Progenitor cell of endocrine pancreas (in vitro differentiated cells): ENCODE data around the gene NECTIN3. TPM values are rescaled to one million over a fixed set of nuclear protein-coding genes. Genes with fewer than 3 reads are reported as not detected.

Experiments used
- DNase-seq: peaks from one replicate; pipeline ENCODE4 v3.0.0; 2021; ENCODE audit warnings: low spot score; ENCODE audit not compliant: unreplicated experiment
- H3K27ac Mint-ChIP-seq: 2 replicates; pipeline ENCODE4 v1.8.0; 2021; ENCODE audit warnings: mild to moderate bottlenecking, moderate library complexity, mixed read lengths
- H3K27me3 Mint-ChIP-seq: 2 replicates; pipeline ENCODE4 v1.8.0; 2021; ENCODE audit warnings: mixed read lengths
- H3K36me3 Mint-ChIP-seq: 2 replicates; pipeline ENCODE4 v1.8.0; 2022; ENCODE audit warnings: mixed read lengths; ENCODE audit not compliant: insufficient read depth
- H3K4me1 Mint-ChIP-seq: 2 replicates; pipeline ENCODE4 v1.8.0; 2021; ENCODE audit warnings: low read depth, mixed read lengths
- H3K4me3 Mint-ChIP-seq: 2 replicates; pipeline ENCODE4 v1.8.0; 2021; ENCODE audit warnings: low read depth, mild to moderate bottlenecking, moderate library complexity, mixed read lengths
- H3K9me3 Mint-ChIP-seq: 2 replicates; pipeline ENCODE4 v1.8.0; 2021; ENCODE audit warnings: low read depth, mixed read lengths
- CTCF ChIP-seq: fragments of 200-600 bp; sonication (generic); IDR thresholded peaks from one replicate; pipeline ENCODE4 v1.5.0; 2021; ENCODE audit warnings: antibody characterized with exemption, mild to moderate bottlenecking; ENCODE audit not compliant: unreplicated experiment
- total RNA-seq: library from RNA; stranded (reverse); gene quantifications from 2 replicates; pipeline ENCODE4 v1.2.1, GENCODE V29; 2021

Gene NECTIN3
- total RNA-seq, 1 donor from 2014 or later: 46.5 TPM

GRCh38 chr3:111210866-111211564 is 139.4 kb downstream of the NECTIN3 start:
- no peaks in the 10 kb centered on the region for H3K36me3 Mint-ChIP-seq
- no peaks in the 10 kb centered on the region for H3K27me3 Mint-ChIP-seq
- no peak for DNase-seq
- no peak for TF ChIP-seq CTCF
- no peaks in the 10 kb centered on the region for H3K9me3 Mint-ChIP-seq
- H3K4me3 Mint-ChIP-seq: no peak overlapping the region
- H3K27ac Mint-ChIP-seq: no peak overlapping the region
- no peaks in the 10 kb centered on the region for H3K4me1 Mint-ChIP-seq

- no peak for DNase-seq
- no peaks in the 10 kb centered on the region for H3K36me3 Mint-ChIP-seq
- H3K27me3 Mint-ChIP-seq: no peaks in the 10 kb centered on the region
- no peaks in the 10 kb centered on the region for H3K4me1 Mint-ChIP-seq
- TF ChIP-seq CTCF: no peak
- no peaks in the 10 kb centered on the region for H3K9me3 Mint-ChIP-seq
- no peak overlapping the region for H3K4me3 Mint-ChIP-seq
- no peak overlapping the region for H3K27ac Mint-ChIP-seq
These were observed 140.9 kb downstream of the NECTIN3 start for GRCh38 chr3:111212511-111212910.

GRCh38 chr3:111215481-111215880 is 143.9 kb downstream of the NECTIN3 start:
- Mint-ChIP-seq H3K4me1 (no peaks in the 10 kb centered on the region), H3K36me3 (no peaks in the 10 kb centered on the region), H3K27ac (no peak overlapping the region), H3K27me3 (no peaks in the 10 kb centered on the region), H3K4me3 (no peak overlapping the region), H3K9me3 (no peaks in the 10 kb centered on the region)
- no peak for TF ChIP-seq CTCF
- no peak for DNase-seq

GRCh38 chr3:111218615-111219014 is 147.0 kb downstream of the NECTIN3 start:
- H3K27me3 Mint-ChIP-seq: no peaks in the 10 kb centered on the region
- TF ChIP-seq CTCF: no peak

GRCh38 chr3:111227216-111227615 is 155.6 kb downstream of the NECTIN3 start:
- no peak for DNase-seq
- no peaks in the 10 kb centered on the region for H3K27me3 Mint-ChIP-seq
- no peaks in the 10 kb centered on the region for H3K36me3 Mint-ChIP-seq
- H3K9me3 Mint-ChIP-seq: no peaks in the 10 kb centered on the region
- H3K4me1 Mint-ChIP-seq: no peaks in the 10 kb centered on the region
- H3K27ac Mint-ChIP-seq: no peak overlapping the region
- H3K4me3 Mint-ChIP-seq: no peak overlapping the region
- no peak for TF ChIP-seq CTCF

More at GRCh38 chr3:111218615-111219014, 147.0 kb downstream of the NECTIN3 start:
- Mint-ChIP-seq H3K36me3 (no peaks in the 10 kb centered on the region), H3K4me1 (no peaks in the 10 kb centered on the region), H3K4me3 (no peak overlapping the region), H3K9me3 (no peaks in the 10 kb centered on the region), H3K27ac (no peak overlapping the region)
- DNase-seq: no peak
